ENCODE data around the gene CYP2A13.

DNA sequence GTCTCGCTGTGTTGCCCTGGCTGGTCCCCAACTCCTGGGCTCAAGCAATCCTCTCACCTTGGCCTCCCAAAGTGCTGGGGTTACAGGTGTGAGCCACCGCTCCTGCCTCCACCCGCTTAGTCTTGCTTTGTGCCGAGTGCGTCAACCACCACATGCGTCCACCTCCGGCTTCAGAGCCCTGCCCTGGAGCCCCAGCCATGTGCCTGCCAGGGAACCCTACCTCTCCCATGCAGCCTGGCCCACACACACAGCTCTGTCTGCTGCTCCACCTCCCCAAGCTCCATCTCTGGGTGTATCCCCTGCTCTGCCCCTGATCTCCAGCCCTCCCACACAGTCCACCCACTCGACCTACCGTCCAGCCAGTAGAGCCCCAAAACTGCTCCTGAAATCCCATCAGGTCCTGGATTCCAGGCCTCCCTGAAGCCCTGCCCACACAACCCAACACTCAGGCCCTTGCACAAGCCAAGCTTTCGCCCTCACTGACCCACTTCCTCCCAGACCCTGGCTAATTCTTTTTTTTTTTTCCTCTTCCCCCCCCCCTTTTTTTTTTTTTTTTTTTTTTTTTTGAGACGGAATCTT lies 35.6 kb downstream of the CYP2A13 start:
- TF ChIP-seq, protein P1, sequence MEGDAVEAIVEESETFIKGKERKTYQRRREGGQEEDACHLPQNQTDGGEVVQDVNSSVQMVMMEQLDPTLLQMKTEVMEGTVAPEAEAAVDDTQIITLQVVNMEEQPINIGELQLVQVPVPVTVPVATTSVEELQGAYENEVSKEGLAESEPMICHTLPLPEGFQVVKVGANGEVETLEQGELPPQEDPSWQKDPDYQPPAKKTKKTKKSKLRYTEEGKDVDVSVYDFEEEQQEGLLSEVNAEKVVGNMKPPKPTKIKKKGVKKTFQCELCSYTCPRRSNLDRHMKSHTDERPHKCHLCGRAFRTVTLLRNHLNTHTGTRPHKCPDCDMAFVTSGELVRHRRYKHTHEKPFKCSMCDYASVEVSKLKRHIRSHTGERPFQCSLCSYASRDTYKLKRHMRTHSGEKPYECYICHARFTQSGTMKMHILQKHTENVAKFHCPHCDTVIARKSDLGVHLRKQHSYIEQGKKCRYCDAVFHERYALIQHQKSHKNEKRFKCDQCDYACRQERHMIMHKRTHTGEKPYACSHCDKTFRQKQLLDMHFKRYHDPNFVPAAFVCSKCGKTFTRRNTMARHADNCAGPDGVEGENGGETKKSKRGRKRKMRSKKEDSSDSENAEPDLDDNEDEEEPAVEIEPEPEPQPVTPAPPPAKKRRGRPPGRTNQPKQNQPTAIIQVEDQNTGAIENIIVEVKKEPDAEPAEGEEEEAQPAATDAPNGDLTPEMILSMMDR (IDR thresholded peaks at IDR 0.05): no peak
- TF ChIP-seq POLR2A (IDR thresholded peaks at IDR 0.05): no peak
- no peak for TF ChIP-seq POLR2AphosphoS5 (IDR thresholded peaks at IDR 0.05; ENCODE audit: insufficient read depth in 1 of 2, low read depth in 1 of 2)

Measured in vagina (tissue), 2 donors.